C4-2B (cell line): ENCODE measurements around the gene CTSH.
A peak's percentile ranks its signal among the peaks of the same experiment; 100 is the strongest.

Source experiments
- CTCF ChIP-seq: fragments of 450-650 bp; conservative IDR thresholded peaks from 2 replicates; pipeline ENCODE4 v1.5.1; 2017; ENCODE audit warnings: mild to moderate bottlenecking
- ZFX ChIP-seq: fragments of 450-650 bp; IDR thresholded peaks from 2 replicates; pipeline ENCODE4 v1.6.1; 2017

- peak; percentile 46; the same call in 1 of the 2 replicates for TF ChIP-seq CTCF
- TF ChIP-seq ZFX, result no peak
Observed at GRCh38 chr15:78914027-78914764, 30.6 kb downstream of the CTSH start.
